Measurements from ENCODE around the gene CAPN1.
"Not testable (repeated sequence)": the region's sequence is repeated elsewhere in the genome, so short reads cannot be mapped to it uniquely, and the experiment has no call there.

Gene CAPN1

GRCh38 chr11:65218446-65218845 lies 36.7 kb downstream of the CAPN1 start:
- DNase-seq (ENCODE audit: low spot score): no peak

DNA sequence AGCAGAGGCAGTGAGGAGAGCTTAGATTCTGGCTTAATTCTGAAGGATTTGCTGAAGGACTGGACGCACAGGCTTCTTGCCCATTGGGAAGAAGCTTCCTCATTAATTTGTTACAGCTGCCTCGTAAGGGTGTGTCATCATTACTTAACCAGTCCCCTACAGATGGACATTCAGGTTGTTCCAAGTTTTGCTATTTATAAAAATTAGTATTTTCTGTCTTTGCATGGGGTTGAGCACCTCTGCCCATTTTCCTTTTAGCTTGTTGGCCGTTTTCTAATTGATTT lies 38.1 kb downstream of the CAPN1 start:
- DNase-seq (ENCODE audit: low spot score): no peak

DNA sequence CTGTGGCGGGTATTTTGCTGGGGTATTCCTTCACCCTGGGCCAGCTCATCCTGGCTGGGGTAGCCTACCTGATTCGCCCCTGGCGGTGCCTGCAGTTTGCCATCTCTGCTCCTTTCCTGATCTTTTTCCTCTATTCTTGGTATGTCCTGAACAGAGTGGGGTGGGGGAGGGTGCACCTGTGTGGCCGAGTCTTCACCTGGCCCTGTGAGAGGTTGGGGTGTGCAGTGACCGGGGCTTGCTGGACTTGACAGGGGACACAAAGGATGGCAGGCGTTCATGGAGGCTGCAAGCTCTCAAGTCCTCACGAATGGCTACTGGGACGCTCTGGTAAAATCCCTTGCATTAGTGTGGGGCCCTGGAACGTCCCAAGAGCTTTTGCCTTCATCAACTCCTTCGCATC lies 39.3 kb downstream of the CAPN1 start:
- DNase-seq (ENCODE audit: low spot score): no peak

DNA sequence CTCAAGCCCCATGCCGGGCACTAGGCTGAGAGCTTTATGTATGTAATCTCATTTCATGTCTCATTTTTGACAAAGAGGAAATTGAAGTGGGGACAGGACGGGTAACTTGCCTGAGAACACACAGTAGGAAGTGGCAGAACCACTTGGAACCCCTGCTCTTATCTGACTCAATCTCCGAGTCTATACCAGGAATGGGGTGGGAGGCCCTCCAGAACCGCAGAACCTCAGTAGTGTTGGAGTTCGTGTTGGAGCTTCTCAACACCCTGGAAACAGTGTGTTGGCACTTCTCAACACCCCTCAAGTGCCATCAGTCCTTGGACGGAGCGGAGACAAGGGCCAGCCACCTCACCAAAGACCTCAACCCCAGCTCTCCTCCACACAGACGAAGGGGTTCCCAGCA lies 41.3 kb downstream of the CAPN1 start:
- DNase-seq (ENCODE audit: low spot score): no peak

- no peak for DNase-seq (ENCODE audit: low spot score)
Observed at GRCh38 chr11:65224930-65225278, 43.2 kb downstream of the CAPN1 start.

- DNase-seq (ENCODE audit: low spot score): peak; percentile 69
Observed at GRCh38 chr11:65225279-65226102, 43.8 kb downstream of the CAPN1 start.

GRCh38 chr11:65226103-65226442 lies 44.3 kb downstream of the CAPN1 start:
- DNase-seq (ENCODE audit: low spot score): no peak

- no peak for DNase-seq (ENCODE audit: low spot score)
Observed at GRCh38 chr11:65227879-65228278, 46.2 kb downstream of the CAPN1 start.

- no peak for DNase-seq (ENCODE audit: low spot score)
Observed at GRCh38 chr11:65236194-65237059, 54.7 kb downstream of the CAPN1 start.

DNA sequence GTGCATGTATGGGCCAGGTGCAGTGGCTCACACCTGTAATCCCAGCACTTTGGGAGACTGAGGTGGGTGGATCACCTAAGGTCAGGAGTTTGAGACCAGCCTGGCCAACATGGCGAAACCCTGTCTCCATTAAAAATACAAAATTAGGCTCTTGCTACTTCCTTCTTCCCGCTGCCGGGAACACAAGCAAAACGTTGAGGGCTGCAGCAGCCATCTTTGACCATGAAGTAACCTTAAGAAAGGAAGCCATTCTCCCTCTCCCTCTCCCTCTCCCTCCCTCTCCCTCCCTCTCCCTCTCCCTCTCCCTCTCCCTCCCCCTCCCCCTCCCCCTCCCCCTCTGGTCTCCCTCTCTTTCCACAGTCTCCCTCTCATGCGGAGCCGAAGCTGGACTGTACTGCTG lies 56.6 kb downstream of the CAPN1 start:
- DNase-seq (ENCODE audit: low spot score): not testable (repeated sequence)

- no peak for DNase-seq (ENCODE audit: low spot score)
Observed at GRCh38 chr11:65241134-65241533, 59.4 kb downstream of the CAPN1 start.

DNA sequence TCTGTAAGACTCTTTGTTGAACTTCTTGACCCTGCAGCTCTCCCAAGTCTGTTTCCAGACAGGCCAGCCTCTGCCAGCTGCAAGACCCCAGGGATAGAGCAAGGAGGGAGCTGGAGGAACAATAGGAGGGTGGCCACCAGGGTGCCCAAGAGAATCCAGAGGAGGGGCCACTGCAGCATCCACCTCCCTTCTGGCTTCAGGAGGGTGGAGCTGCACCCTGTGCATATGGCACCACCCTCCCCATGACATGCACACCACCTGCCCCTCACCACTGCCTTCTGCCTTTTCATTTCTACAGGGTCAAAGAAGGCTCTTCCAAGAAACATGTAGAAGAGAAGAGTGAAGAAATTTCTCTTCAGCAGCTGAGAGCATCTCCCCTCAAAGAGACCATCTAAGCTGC lies 60.0 kb downstream of the CAPN1 start:
- no peak for DNase-seq (ENCODE audit: low spot score)

DNA sequence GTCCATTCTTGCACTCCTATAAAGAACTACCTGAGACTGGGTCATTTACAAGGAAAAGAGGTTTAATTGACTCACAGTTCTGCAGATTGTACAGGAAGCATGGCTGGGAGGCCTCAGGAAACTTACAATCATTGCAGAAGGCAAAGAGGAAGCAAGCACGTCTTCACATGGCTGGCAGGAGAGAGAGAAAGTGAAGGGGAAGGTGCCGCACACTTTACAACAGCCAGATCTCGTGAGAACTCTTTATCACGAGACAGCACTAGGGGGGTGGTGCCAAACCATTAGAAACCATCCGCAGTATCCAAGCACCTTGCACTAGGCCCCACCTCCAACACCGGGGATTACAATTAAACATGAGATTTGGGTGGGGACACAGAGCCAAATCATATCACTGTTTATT lies 60.7 kb downstream of the CAPN1 start:
- no peak for DNase-seq (ENCODE audit: low spot score)

DNA sequence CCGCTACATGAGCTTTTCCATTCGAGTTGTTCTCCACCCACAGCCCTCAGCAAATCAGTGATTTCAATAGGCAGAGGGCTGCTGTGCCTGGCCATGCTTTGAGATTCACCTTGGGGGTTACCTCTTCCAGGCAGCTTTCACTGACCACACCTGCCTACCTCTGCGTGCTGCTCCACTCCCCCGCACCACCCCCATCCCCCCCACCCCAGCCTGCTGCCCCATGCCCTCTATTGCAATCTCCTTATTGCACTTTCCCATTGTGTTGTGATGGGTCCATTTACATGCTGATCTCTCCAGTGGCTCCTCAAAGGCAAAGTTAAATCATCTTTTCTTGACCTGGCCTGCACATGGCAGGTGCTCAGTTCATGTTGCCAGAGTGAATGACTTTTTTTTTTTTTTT lies 62.1 kb downstream of the CAPN1 start:
- DNase-seq (ENCODE audit: low spot score): no peak

DNA sequence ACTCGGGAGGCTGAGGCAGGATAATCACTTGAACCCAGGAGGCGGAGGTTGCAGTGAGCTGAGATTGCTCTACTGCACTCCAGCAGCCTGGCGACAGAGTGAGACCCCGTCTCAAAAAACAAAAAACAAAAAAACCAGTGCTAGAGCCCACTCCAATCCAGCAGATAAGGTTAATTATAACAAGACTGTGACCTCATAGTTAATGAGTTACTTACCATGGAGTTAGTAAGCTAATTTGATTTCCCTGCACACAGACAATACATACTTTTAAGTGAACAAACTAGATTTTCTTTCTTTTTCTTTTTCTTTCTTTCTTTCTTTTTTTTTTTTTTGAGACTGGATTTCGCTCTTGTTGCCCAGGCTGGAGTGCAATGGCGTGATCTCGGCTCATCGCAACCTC lies 63.3 kb downstream of the CAPN1 start:
- not testable (repeated sequence) for DNase-seq (ENCODE audit: low spot score)

DNA sequence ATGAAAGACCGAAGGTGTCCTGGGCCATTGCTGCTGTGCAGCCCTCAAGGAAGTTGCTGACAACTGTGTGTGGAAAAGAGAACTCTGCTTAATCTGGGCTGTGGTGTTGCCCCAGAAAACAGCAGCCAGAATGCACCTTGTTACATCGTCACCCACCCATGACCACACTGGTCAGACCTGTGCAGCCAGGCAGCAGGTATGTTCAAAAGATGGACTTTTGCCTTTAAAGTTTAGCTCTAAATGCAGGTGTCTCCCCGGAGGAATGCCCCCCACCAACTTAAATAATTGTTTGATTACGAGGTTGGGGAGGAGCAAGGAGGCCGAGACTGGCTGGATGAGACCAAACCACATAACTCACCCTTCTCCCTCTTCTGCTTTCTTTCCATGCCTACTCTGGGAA lies 64.8 kb downstream of the CAPN1 start:
- DNase-seq (ENCODE audit: low spot score): no peak

GRCh38 chr11:65248184-65248710 lies 66.5 kb downstream of the CAPN1 start:
- DNase-seq (ENCODE audit: low spot score): not testable (repeated sequence)

DNA sequence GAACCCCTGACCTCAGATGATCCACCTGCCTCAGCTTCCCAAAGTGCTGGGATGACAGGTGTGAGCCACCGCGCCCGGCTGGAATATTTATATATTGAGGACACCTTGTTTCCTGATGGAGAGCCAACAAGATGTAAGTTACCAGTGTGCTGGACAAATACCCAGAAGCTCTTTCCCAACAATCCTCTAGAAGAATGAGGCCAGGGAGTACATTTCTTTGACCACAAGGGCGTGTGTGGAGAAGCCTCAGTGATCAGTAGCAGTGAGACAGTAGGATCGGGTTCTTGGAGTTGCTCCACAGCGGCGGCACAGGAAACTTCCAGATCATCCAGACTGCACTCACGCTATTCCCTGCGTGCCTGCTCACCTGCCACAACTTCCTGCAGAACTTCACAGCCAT lies 69.7 kb downstream of the CAPN1 start:
- no peak for DNase-seq (ENCODE audit: low spot score)

GRCh38 chr11:65254724-65255123 lies 73.0 kb downstream of the CAPN1 start:
- DNase-seq (ENCODE audit: low spot score): no peak

GRCh38 chr11:65258988-65259387 lies 77.3 kb downstream of the CAPN1 start:
- no peak for DNase-seq (ENCODE audit: low spot score)

GRCh38 chr11:65260302-65260701 lies 78.6 kb downstream of the CAPN1 start:
- DNase-seq (ENCODE audit: low spot score): no peak

- no peak for DNase-seq (ENCODE audit: low spot score)
Observed at GRCh38 chr11:65260756-65261590, 79.2 kb downstream of the CAPN1 start.

All from HuH-7.5 (cell line).